ENCODE measurements around the gene DLGAP1. TPM values are rescaled to one million over a fixed set of nuclear protein-coding genes. Genes with fewer than 3 reads are reported as not detected.
A peak's percentile ranks its signal among the peaks of the same experiment; 100 is the strongest.

Gene DLGAP1
- total RNA-seq, 1 donor from 2014 or later = 4.4 TPM

GRCh38 chr18:3931013-3931315 lies 524.1 kb downstream of the DLGAP1 start:
- no peak for DNase-seq

GRCh38 chr18:3930126-3931012 lies 524.7 kb downstream of the DLGAP1 start:
- no peak for DNase-seq

DNA sequence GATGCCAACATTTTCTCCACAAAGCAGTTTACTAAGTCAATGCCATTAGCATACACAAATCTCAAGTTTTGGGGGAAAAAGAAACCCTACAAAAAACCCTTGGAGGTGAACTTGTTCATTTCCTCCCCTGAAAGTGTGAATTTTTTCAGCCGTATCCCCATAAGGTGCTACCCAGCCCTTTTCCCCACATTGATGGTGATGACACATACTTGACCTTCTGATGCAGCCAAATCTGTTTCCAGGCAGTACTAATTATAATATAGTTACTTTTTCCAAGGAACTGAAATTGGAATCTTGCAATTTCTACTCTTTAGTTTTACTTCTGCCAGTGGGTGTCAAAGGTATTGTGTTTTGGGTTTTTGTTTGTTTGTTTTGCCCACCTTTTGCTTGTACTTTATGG lies 530.7 kb downstream of the DLGAP1 start:
- DNase-seq = no peak

GRCh38 chr18:3923750-3924149 lies 531.4 kb downstream of the DLGAP1 start:
- no peak for DNase-seq

DNA sequence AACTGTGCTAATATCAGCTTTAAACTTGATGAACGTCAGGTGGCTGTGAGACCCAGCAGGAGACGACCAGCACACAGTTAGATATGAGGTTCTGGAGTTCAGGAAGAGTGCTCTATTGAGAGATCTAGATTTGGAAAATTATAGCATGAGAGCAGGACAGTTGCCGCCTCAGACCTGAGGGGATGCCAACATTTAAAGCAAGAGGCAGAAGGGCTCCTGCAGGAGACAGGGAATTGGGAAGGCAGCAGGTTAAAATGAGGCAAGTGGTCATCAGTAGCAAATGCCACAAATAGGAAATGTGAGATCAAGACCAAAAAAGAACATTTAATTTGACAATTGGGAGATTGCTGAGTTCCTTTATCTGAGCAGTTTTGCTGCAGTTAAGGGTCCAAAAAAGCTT lies 533.3 kb downstream of the DLGAP1 start:
- DNase-seq = no peak

DNA sequence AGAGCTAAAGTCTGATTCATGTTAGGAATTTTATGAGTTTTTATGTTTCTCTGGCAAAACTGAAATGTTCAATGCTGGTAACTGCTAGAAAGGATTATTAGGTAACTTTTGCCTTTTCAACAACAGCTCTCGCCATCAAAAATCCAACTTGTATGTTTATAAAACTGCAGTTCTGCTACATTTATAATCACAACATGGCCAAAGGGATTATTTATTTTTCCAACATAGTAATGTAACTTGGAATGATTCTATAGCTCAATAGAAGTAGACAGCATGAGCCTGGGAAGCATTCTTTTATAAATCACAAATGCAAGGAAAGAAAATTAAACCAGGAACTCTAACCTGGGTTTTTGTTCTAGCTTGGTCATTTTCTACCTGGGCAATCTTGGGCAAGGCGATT lies 534.3 kb downstream of the DLGAP1 start:
- no peak for DNase-seq

GRCh38 chr18:3919396-3920061 lies 535.6 kb downstream of the DLGAP1 start:
- no peak for DNase-seq

GRCh38 chr18:3916082-3916481 lies 539.0 kb downstream of the DLGAP1 start:
- peak; percentile 22 for DNase-seq

DNA sequence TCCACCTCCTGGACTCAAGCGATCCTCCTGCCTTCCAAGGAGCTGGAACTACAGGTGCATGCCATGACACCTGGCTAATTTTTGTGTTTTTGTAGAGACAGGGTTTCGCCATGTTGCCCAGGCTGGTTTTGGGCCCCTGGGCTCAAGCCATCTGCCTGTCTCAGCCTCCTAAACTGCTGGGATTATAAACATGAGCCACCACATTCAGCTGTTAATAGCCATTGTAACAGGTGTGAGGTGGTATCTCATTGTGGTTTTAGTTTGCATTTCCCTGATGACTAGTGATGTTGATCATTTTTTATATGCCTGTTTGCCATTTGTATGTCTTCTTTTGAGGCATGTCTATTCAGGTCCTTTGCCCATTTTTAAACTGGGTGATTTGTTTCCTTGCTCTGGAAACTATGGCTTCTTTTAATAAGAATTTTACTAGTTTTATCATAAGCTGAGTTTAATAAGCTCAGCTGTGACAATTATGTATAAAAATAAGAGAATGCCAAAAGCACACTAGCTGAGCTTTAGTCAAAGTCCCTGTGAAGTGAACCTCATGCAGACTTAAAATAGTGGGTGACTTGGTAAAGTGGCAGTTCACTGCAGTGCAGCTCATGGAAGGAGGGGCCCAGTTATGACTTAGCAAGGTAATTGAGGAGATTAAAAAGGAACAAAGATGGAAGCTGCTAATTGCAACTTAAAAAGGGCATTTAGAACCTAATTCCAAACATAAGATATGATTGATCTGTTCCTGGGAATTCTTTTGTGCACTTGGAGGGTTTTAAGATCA lies 540.1 kb downstream of the DLGAP1 start:
- no peak for DNase-seq

GRCh38 chr18:3914109-3914508 lies 541.0 kb downstream of the DLGAP1 start:
- DNase-seq = no peak

DNA sequence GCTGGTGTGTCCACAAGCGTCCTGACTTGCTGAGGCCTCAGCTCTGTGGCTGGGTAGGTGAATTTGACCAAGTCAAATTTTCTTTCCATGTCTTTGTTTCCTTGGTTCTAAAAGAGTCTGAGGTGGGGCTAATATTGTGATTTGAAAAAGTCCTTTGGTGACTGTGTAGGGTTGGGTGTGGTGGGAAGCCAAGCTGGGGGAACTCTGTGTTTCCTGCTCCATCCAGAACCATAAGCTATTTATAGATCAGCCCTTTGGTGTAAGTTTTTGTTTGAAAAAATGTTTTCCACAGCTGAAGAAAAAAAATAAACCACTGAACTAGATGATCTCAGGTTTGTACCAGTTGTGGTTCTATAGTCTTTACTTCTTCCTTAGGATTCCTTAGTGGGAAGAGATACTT lies 542.4 kb downstream of the DLGAP1 start:
- no peak for DNase-seq

- DNase-seq = no peak
These were observed 543.7 kb downstream of the DLGAP1 start for GRCh38 chr18:3911413-3911812.

GRCh38 chr18:3910512-3910911 lies 544.6 kb downstream of the DLGAP1 start:
- DNase-seq = no peak

GRCh38 chr18:3907955-3908354 lies 547.2 kb downstream of the DLGAP1 start:
- DNase-seq = no peak

GRCh38 chr18:3906116-3906750 lies 548.9 kb downstream of the DLGAP1 start:
- DNase-seq = no peak

DNA sequence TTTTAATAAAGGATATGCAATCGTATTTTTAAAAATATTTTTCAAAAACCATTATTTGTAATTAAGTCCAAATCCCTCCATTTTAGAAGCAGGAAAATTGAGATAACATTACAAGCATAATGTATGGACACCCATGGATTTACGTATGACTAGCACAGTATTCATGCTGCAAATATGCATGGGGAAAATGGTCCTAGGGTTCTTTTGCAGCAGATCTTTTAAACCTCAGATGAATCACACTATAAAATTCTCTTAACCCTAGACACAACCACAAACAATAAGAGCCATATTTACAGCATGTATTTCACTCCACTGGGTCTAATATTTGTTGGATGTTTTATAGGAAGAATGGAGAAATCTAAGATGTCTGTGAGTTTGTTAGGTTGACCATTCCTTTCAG lies 551.8 kb downstream of the DLGAP1 start:
- DNase-seq = no peak

DNA sequence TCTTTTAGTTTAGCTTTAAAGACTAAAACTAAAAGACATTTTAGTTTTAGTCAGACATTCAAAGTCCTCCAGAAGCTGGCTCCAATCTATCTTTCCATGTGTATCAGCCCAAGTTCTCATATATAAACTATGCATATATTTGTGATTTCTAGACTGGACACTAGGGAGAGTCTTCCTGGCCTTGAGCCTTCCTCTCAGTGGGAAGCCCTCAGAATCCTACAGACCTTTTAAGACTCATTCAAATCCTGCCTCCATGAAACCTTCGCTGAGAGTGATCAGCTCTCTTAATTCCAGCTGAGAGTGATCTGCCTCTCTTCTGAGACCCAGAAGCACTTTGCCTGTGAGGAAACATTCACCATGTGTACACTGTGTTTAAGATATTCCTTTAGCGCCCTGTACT lies 552.4 kb downstream of the DLGAP1 start:
- no peak for DNase-seq

- no peak for DNase-seq
These were observed 553.3 kb downstream of the DLGAP1 start for GRCh38 chr18:3901811-3902210.

DNA sequence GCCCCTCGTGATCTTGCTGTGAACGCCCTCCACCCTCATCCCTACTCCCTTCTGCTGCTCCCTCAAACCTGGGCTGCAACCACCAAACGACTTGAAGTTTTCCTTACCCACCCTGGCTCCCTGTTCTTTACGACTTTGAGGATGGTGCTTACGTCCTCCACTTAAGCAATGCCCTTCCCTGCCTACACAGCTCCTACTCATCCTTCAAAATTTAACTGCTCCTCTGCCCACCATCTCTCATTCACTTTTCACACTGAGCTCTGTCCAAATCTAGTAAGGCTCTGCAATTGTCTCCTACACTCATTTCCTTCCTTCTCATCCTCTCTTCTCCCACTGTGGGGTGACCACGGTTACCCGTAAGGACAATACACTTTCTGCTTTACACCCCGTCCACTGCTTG lies 554.1 kb downstream of the DLGAP1 start:
- DNase-seq = no peak

GRCh38 chr18:3900327-3900726 lies 554.8 kb downstream of the DLGAP1 start:
- DNase-seq = no peak

DNA sequence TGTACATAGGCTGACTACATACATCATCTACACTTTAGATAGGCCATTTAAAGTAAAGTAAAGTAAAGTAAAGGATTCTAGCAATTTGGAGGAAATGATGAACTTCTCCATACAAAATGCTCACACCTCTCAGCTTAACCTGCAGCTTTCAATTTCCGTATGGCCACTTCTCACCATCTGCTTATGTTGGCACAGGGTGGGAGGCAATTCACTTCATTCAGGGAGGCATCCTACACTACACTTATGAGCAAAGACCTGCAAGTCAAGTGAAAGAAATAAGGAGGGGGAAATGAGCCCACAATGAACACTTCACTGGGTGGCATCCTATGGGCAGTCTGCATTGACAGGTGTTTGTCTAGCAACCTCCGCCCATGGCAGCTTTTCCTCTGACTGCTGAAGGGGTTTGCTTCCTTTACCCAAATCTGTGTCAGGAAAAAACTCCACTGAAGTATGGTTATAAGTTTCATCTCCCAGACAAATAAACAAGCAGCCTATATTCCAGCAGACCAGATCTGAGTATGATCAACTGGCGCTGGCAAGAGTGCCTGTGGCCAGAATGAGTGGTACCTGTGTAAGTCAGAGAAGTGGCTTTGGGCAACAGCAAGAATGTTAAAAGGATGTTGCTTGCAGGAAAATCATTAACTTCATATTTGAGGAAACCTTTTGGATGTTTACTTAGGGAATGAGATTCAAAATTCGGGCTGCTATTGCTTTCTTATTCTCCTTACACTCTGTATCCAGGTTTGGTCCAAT lies 556.1 kb downstream of the DLGAP1 start:
- DNase-seq = no peak

GRCh38 chr18:3892152-3892551 lies 563.0 kb downstream of the DLGAP1 start:
- DNase-seq = no peak

Measured in tongue (tissue), 2 donors.